ENCODE data around the gene PPARGC1A.
A peak's percentile ranks its signal among the peaks of the same experiment; 100 is the strongest.

PPARGC1A gene

GRCh38 chr4:23911675-23912455, 22.0 kb upstream of the PPARGC1A start:
- DNase-seq (ENCODE audit: low read depth): no peak

GRCh38 chr4:23909671-23910070, 19.8 kb upstream of the PPARGC1A start:
- DNase-seq (ENCODE audit: low read depth): no peak

GRCh38 chr4:23906839-23907238, 17.0 kb upstream of the PPARGC1A start:
- no peak for DNase-seq (ENCODE audit: low read depth)

- DNase-seq (ENCODE audit: low read depth): peak; percentile 24
These were observed 14.8 kb upstream of the PPARGC1A start for GRCh38 chr4:23904639-23905071.

GRCh38 chr4:23903859-23904438, 14.1 kb upstream of the PPARGC1A start:
- no peak for DNase-seq (ENCODE audit: low read depth)

- DNase-seq (ENCODE audit: low read depth): no peak
These were observed 12.5 kb upstream of the PPARGC1A start for GRCh38 chr4:23902222-23902804.

- DNase-seq (ENCODE audit: low read depth): no peak
These were observed 10.8 kb upstream of the PPARGC1A start for GRCh38 chr4:23900636-23901035.

GRCh38 chr4:23899565-23899964, 9.7 kb upstream of the PPARGC1A start:
- no peak for DNase-seq (ENCODE audit: low read depth)

GRCh38 chr4:23897564-23898109, 7.8 kb upstream of the PPARGC1A start:
- DNase-seq (ENCODE audit: low read depth): no peak

GRCh38 chr4:23894021-23894420, 4.2 kb upstream of the PPARGC1A start:
- no peak for DNase-seq (ENCODE audit: low read depth)

GRCh38 chr4:23891064-23891421, 1.2 kb upstream of the PPARGC1A start:
- DNase-seq (ENCODE audit: low read depth): no peak

GRCh38 chr4:23890369-23891063, 669 bp upstream of the PPARGC1A start:
- no peak for DNase-seq (ENCODE audit: low read depth)

GRCh38 chr4:23889391-23889790, 456 bp downstream of the PPARGC1A start:
- no peak for DNase-seq (ENCODE audit: low read depth)

- peak; percentile 24 for DNase-seq (ENCODE audit: low read depth)
These were observed 1.2 kb downstream of the PPARGC1A start for GRCh38 chr4:23888421-23889319.

- no peak for DNase-seq (ENCODE audit: low read depth)
These were observed 1.9 kb downstream of the PPARGC1A start for GRCh38 chr4:23887989-23888388.

GRCh38 chr4:23887173-23887572, 2.7 kb downstream of the PPARGC1A start:
- no peak for DNase-seq (ENCODE audit: low read depth)

- no peak for DNase-seq (ENCODE audit: low read depth)
These were observed 3.8 kb downstream of the PPARGC1A start for GRCh38 chr4:23885943-23886590.

GRCh38 chr4:23884741-23885140, 5.1 kb downstream of the PPARGC1A start:
- no peak for DNase-seq (ENCODE audit: low read depth)

- no peak for DNase-seq (ENCODE audit: low read depth)
These were observed 5.6 kb downstream of the PPARGC1A start for GRCh38 chr4:23884261-23884660.

- DNase-seq (ENCODE audit: low read depth): no peak
These were observed 6.8 kb downstream of the PPARGC1A start for GRCh38 chr4:23882976-23883531.
